HS-27A (cell line): ENCODE measurements around the gene ZNF576.
"Not testable (repeated sequence)": the region's sequence is repeated elsewhere in the genome, so short reads cannot be mapped to it uniquely, and the experiment has no call there.

Experiments used
- DNase-seq: peaks from one replicate; pipeline ENCODE4 v3.0.0-alpha.2; 2012; ENCODE audit warnings: low read depth, missing footprints

The ZNF576 gene

GRCh38 chr19:43625918-43626579, 29.7 kb downstream of the ZNF576 start:
- DNase-seq: no peak

GRCh38 chr19:43626838-43627237, 30.4 kb downstream of the ZNF576 start:
- no peak for DNase-seq

GRCh38 chr19:43628646-43629326, 32.4 kb downstream of the ZNF576 start:
- no peak for DNase-seq

GRCh38 chr19:43631491-43631890, 35.1 kb downstream of the ZNF576 start:
- no peak for DNase-seq

- DNase-seq: no peak
Measured at GRCh38 chr19:43633520-43633919, 37.1 kb downstream of the ZNF576 start.

- DNase-seq: no peak
Measured at GRCh38 chr19:43634068-43634467, 37.7 kb downstream of the ZNF576 start.

- no peak for DNase-seq
Measured at GRCh38 chr19:43634506-43634871, 38.1 kb downstream of the ZNF576 start.

GRCh38 chr19:43634872-43635560, 38.6 kb downstream of the ZNF576 start:
- no peak for DNase-seq

- not testable (repeated sequence) for DNase-seq
Measured at GRCh38 chr19:43635561-43635940, 39.2 kb downstream of the ZNF576 start.

- peak; percentile 40 for DNase-seq
Measured at GRCh38 chr19:43636121-43636683, 39.8 kb downstream of the ZNF576 start.

GRCh38 chr19:43638214-43638994, 42.0 kb downstream of the ZNF576 start:
- no peak for DNase-seq

- no peak for DNase-seq
Measured at GRCh38 chr19:43638995-43639518, 42.7 kb downstream of the ZNF576 start.

GRCh38 chr19:43639519-43640423, 43.4 kb downstream of the ZNF576 start, which contains the start of gene CADM4:
Gene CADM4 (minus strand): TSS chr19:43639850. CDS start chr19:43639790, 60 bp downstream.
- DNase-seq: no peak

- no peak for DNase-seq
Measured at GRCh38 chr19:43640424-43640757, 44.0 kb downstream of the ZNF576 start.

- DNase-seq: no peak
Measured at GRCh38 chr19:43641333-43641732, 44.9 kb downstream of the ZNF576 start.

GRCh38 chr19:43642531-43642930, 46.1 kb downstream of the ZNF576 start:
- no peak for DNase-seq

- DNase-seq: no peak
Measured at GRCh38 chr19:43643326-43643725, 46.9 kb downstream of the ZNF576 start.

GRCh38 chr19:43644181-43644580, 47.8 kb downstream of the ZNF576 start:
- DNase-seq: no peak

GRCh38 chr19:43648633-43649032, 52.2 kb downstream of the ZNF576 start:
- DNase-seq: no peak

GRCh38 chr19:43649514-43649913, 53.1 kb downstream of the ZNF576 start:
- DNase-seq: no peak

- not testable (repeated sequence) for DNase-seq
Measured at GRCh38 chr19:43650276-43650675, 53.9 kb downstream of the ZNF576 start.
